H1 (cell line): ENCODE data around the gene ABTB1. TPM values are rescaled to one million over a fixed set of nuclear protein-coding genes. Genes with fewer than 3 reads are reported as not detected.

Source experiments
- CTCF ChIA-PET: fragments of 300-600 bp; sonication (Branson Sonifier 250); formaldehyde crosslinking; loops from one replicate; lab custom pipeline; 2021; ENCODE audit not compliant: partially characterized antibody; lab: Charles Lee
- POLR2A ChIA-PET: fragments of 300-600 bp; sonication (Branson Sonifier 250); formaldehyde crosslinking; loops from one replicate; lab custom pipeline; 2021; ENCODE audit warnings: inconsistent platforms; ENCODE audit not compliant: partially characterized antibody; lab: Charles Lee
- DNase-seq, 2 experiments: peaks; one replicate each; pipeline versions ENCODE4 v3.0.0 to v3.0.0-alpha.2; 2010 to 2022; ENCODE audit warnings: low spot score in 2 of 2, low read depth in 1 of 2, mixed read lengths in 1 of 2
- FAIRE-seq: peaks from 2 replicates; lab custom pipeline; 2011; peaks lifted over from hg19 to GRCh38; lab: Jason Lieb, UNC
- H2AFZ ChIP-seq: 2 replicates; pipeline ENCODE4 v1.8.1; 2012; ENCODE audit warnings: low read length, inconsistent platforms
- H2AK5ac ChIP-seq: 2 replicates; pipeline ENCODE4 v1.6.1; 2013; ENCODE audit warnings: low read depth, low read length
- H2BK120ac ChIP-seq: replicated peaks from 2 replicates; pipeline ENCODE3; 2013; ENCODE audit warnings: low read depth, low read length, inconsistent platforms
- H2BK12ac ChIP-seq: 2 replicates; pipeline ENCODE4 v1.6.1; 2013; ENCODE audit warnings: low read depth, low read length
- H2BK15ac ChIP-seq: 2 replicates; pipeline ENCODE4 v1.6.1; 2013; ENCODE audit warnings: low read length
- H2BK20ac ChIP-seq: 2 replicates; pipeline ENCODE4 v1.6.1; 2013; ENCODE audit warnings: low read length
- H2BK5ac ChIP-seq: 2 replicates; pipeline ENCODE4 v1.6.1; 2013; ENCODE audit warnings: low read depth, low read length
- H3K14ac ChIP-seq: 2 replicates; pipeline ENCODE4 v1.6.1; 2013; ENCODE audit warnings: inconsistent platforms; ENCODE audit not compliant: insufficient read length
- H3K18ac ChIP-seq: 2 replicates; pipeline ENCODE4 v1.6.1; 2013; ENCODE audit warnings: low read length; ENCODE audit errors: extremely low read depth
- H3K23ac ChIP-seq: 2 replicates; pipeline ENCODE4 v1.6.1; 2013; ENCODE audit warnings: inconsistent platforms; ENCODE audit not compliant: insufficient read length
- H3K23me2 ChIP-seq: 2 replicates; pipeline ENCODE4 v1.6.1; 2013; ENCODE audit warnings: low read depth, low read length
- H3K27ac ChIP-seq: 2 replicates; pipeline ENCODE4 v1.6.1; 2011; ENCODE audit warnings: low read depth, low read length, inconsistent platforms
- H3K27me3 ChIP-seq, 4 experiments: replicated peaks in 1 of 4; 1 replicate in 1 of 4; 2 replicates in 3 of 4; pipeline versions ENCODE4 v1.6.1 to v1.8.1; 2011 to 2013; ENCODE audit warnings: low read length in 3 of 4, mild to moderate bottlenecking in 3 of 4, inconsistent platforms in 2 of 4, mixed read lengths in 2 of 4, moderate library complexity in 1 of 4; ENCODE audit not compliant: control insufficient read depth in 3 of 4, insufficient read depth in 3 of 4; ENCODE audit errors: extremely low read depth in 1 of 4
- H3K36me3 ChIP-seq, 4 experiments: 2 replicates each; pipeline versions ENCODE4 v1.6.1 to v1.8.1; 2011 to 2013; ENCODE audit warnings: mild to moderate bottlenecking in 4 of 4, low read length in 3 of 4, moderate library complexity in 2 of 4, control low read depth in 1 of 4, inconsistent platforms in 1 of 4; ENCODE audit not compliant: insufficient read depth in 4 of 4, control insufficient read depth in 2 of 4
- H3K4ac ChIP-seq: replicated peaks from 2 replicates; pipeline ENCODE3; 2013; ENCODE audit warnings: low read length, low read depth, mixed read lengths, inconsistent platforms; ENCODE audit not compliant: insufficient read length
- H3K4me1 ChIP-seq, 4 experiments: replicated peaks in 1 of 4; 1 replicate in 1 of 4; 2 replicates in 3 of 4; pipeline versions ENCODE4 v1.6.1 to v1.8.1; 2011 to 2013; ENCODE audit warnings: low read length in 3 of 4, inconsistent platforms in 2 of 4, mixed read lengths in 1 of 4; ENCODE audit not compliant: insufficient read depth in 4 of 4, control insufficient read depth in 3 of 4
- H3K4me2 ChIP-seq, 2 experiments: 2 replicates each; pipeline versions ENCODE4 v1.6.1 to v1.8.1; 2011 to 2013; ENCODE audit warnings: low read depth in 2 of 2, low read length in 2 of 2, control low read depth in 1 of 2, inconsistent platforms in 1 of 2, mild to moderate bottlenecking in 1 of 2; ENCODE audit not compliant: insufficient read depth in 1 of 2
- H3K4me3 ChIP-seq, 4 experiments: fragments of 200-600, 300-600 bp in 1 of 4; sonication (generic), shearing (Covaris generic), sonication (Bioruptor Twin) in 1 of 4; 2 replicates each; pipeline versions ENCODE4 v1.5.1 to v1.8.1; 2011 to 2016; ENCODE audit warnings: low read length in 4 of 4, low read depth in 3 of 4, control low read depth in 2 of 4, inconsistent platforms in 2 of 4, mild to moderate bottlenecking in 2 of 4, mixed read lengths in 1 of 4, moderate library complexity in 1 of 4; ENCODE audit not compliant: insufficient read depth in 2 of 4; ENCODE audit errors: extremely low read depth in 1 of 4
- H3K56ac ChIP-seq: replicated peaks from 2 replicates; pipeline ENCODE3; 2013; ENCODE audit warnings: low read depth, mild to moderate bottlenecking, mixed read lengths, low read length, inconsistent platforms; ENCODE audit not compliant: insufficient read length
- H3K79me1 ChIP-seq: 2 replicates; pipeline ENCODE4 v1.6.1; 2013; ENCODE audit warnings: low read depth, low read length, control low read depth
- H3K79me2 ChIP-seq, 2 experiments: 2 replicates each; pipeline versions ENCODE4 v1.6.1 to v1.8.1; 2012 to 2013; ENCODE audit warnings: low read length in 2 of 2, mild to moderate bottlenecking in 2 of 2, inconsistent platforms in 1 of 2; ENCODE audit not compliant: insufficient read depth in 2 of 2, control insufficient read depth in 1 of 2
- H3K9ac ChIP-seq, 4 experiments: replicated peaks in 1 of 4; 1 replicate in 1 of 4; 2 replicates in 3 of 4; pipeline versions ENCODE4 v1.6.1 to v1.8.1; 2011 to 2013; ENCODE audit warnings: low read depth in 3 of 4, low read length in 3 of 4, control low read depth in 2 of 4, mild to moderate bottlenecking in 2 of 4, moderate library complexity in 2 of 4, inconsistent platforms in 1 of 4; ENCODE audit errors: extremely low read depth in 1 of 4
- H3K9me3 ChIP-seq, 2 experiments: 2 replicates each; pipeline versions ENCODE4 v1.6.1 to v1.8.1; 2012 to 2013; ENCODE audit warnings: mild to moderate bottlenecking in 2 of 2, moderate library complexity in 2 of 2, control low read depth in 1 of 2, inconsistent platforms in 1 of 2, low read depth in 1 of 2, low read length in 1 of 2, mixed read lengths in 1 of 2; ENCODE audit not compliant: insufficient read depth in 2 of 2
- H4K20me1 ChIP-seq, 2 experiments: replicated peaks in 1 of 2; 2 replicates each; pipeline versions ENCODE3 to v1.8.1; 2011 to 2013; ENCODE audit warnings: inconsistent platforms in 2 of 2, low read length in 2 of 2, mild to moderate bottlenecking in 1 of 2; ENCODE audit not compliant: insufficient read depth in 2 of 2, control insufficient read depth in 1 of 2
- H4K5ac ChIP-seq: 2 replicates; pipeline ENCODE4 v1.6.1; 2013; ENCODE audit warnings: low read length, low read depth, mixed read lengths, inconsistent platforms; ENCODE audit not compliant: insufficient read length
- H4K8ac ChIP-seq: 2 replicates; pipeline ENCODE4 v1.8.0; 2013; ENCODE audit warnings: mild to moderate bottlenecking, moderate library complexity, low read length, inconsistent platforms; ENCODE audit not compliant: insufficient read depth; ENCODE audit errors: extremely low read depth
- H4K91ac ChIP-seq: replicated peaks from 2 replicates; pipeline ENCODE3; 2013; ENCODE audit warnings: low read length, mixed read lengths, inconsistent platforms; ENCODE audit not compliant: insufficient read length
- ASH2L ChIP-seq: fragments of 200-600, 300-600 bp; sonication (generic); IDR thresholded peaks from one replicate; pipeline ENCODE4 v1.7.1; 2017; ENCODE audit warnings: low read length
- CTCF ChIP-seq, 3 experiments: IDR thresholded peaks; 1 replicate in 2 of 3; 2 replicates in 1 of 3; pipeline versions ENCODE4 v1.5.1 to v1.6.1; 2011; ENCODE audit warnings: low read length in 3 of 3, mild to moderate bottlenecking in 3 of 3, inconsistent platforms in 2 of 3, low read depth in 1 of 3, moderate library complexity in 1 of 3; ENCODE audit not compliant: insufficient read depth in 1 of 3; ENCODE audit errors: control extremely low read depth in 1 of 3
- GABPA ChIP-seq: IDR thresholded peaks from 2 replicates; pipeline ENCODE4 v1.6.1; 2011; ENCODE audit warnings: mild to moderate bottlenecking, low read length, moderate library complexity, borderline replicate concordance; ENCODE audit not compliant: insufficient read depth
- HDAC2 ChIP-seq, 2 experiments: fragments of 300-600 bp in 1 of 2; sonication (generic) in 1 of 2; IDR thresholded peaks; 2 replicates each; pipeline ENCODE4 v1.6.1; 2011 to 2012; ENCODE audit warnings: low read depth in 2 of 2, low read length in 2 of 2, mild to moderate bottlenecking in 2 of 2, moderate library complexity in 2 of 2, borderline replicate concordance in 1 of 2, inconsistent platforms in 1 of 2
- MAX ChIP-seq: IDR thresholded peaks from 2 replicates; pipeline ENCODE4 v1.6.1; 2012; ENCODE audit warnings: inconsistent platforms
- RAD21 ChIP-seq, 2 experiments: IDR thresholded peaks in 1 of 2; conservative IDR thresholded peaks in 1 of 2; 2 replicates each; pipeline ENCODE4 v1.6.1; 2011; ENCODE audit warnings: low read depth in 2 of 2, low read length in 2 of 2, improper control_type of control experiment in 1 of 2, inconsistent platforms in 1 of 2, mild to moderate bottlenecking in 1 of 2, moderate library complexity in 1 of 2
- SIN3A ChIP-seq, 2 experiments: IDR thresholded peaks in 1 of 2; conservative IDR thresholded peaks in 1 of 2; 2 replicates each; pipeline ENCODE4 v1.6.1; 2011 to 2012; ENCODE audit warnings: low read length in 2 of 2, improper control_type of control experiment in 1 of 2, low read depth in 1 of 2, mild to moderate bottlenecking in 1 of 2
- WGBS, 2 experiments: shearing (Covaris generic) in 1 of 2; methylation state at CpG; one replicate each; pipeline versions ENCODE4 v1.1.6 to v1.1.7; 2013 to 2015; ENCODE audit warnings: low lambda C conversion rate in 2 of 2, mixed read lengths in 2 of 2, inconsistent platforms in 1 of 2, low coverage in 1 of 2, missing lambda C conversion rate in 1 of 2; ENCODE audit not compliant: insufficient replicate concordance in 2 of 2, insufficient coverage in 1 of 2, insufficient read length in 1 of 2; ENCODE audit errors: extremely low coverage in 1 of 2, missing lambda C conversion rate in 1 of 2; 5-methylcytosine and 5-hydroxymethylcytosine counted together
- polyA plus RNA-seq, 7 experiments: library from polyadenylated mRNA; depleted of rRNA in 3 of 7; stranded (reverse) in 5 of 7; unstranded in 2 of 7; fragments of >200 nt in 5 of 7; fragments of 200-250 nt in 2 of 7; gene quantifications; 1 replicate in 5 of 7; 2 replicates in 1 of 7; 4 replicates in 1 of 7; pipeline versions ENCODE4 v1.2.1 to v1.2.3, GENCODE V29; 2011 to 2013; ENCODE audit warnings: missing spikeins in 2 of 7, mixed read lengths in 2 of 7
- total RNA-seq: library from RNA; stranded (reverse); fragmentation: NEBNext Ultra II Directional; extraction: Animal tissue kit (Norgen Biotek cat#: 25700); gene quantifications from 2 replicates; pipeline ENCODE4 v1.2.1, GENCODE V29; 2021

The ABTB1 gene
- total and polyA plus RNA-seq, 2 of the 8 experiments (the other 6 are each of a cell fraction or from before 2014, with no cell fraction given): 7.1 to 9.4 TPM

- no peak overlapping the region for H2AFZ ChIP-seq
- no peak overlapping the region for H2BK20ac ChIP-seq
Measured at GRCh38 chr3:127652246-127652995, 20.3 kb upstream of the ABTB1 start.

More at GRCh38 chr3:127652246-127652995, 20.3 kb upstream of the ABTB1 start:
- Histone ChIP-seq H3K23ac (no peak overlapping the region), H3K27me3 (no peaks in the 10 kb centered on the region), H4K91ac (no peak overlapping the region), H3K18ac (no peak overlapping the region), H3K23me2 (no peaks in the 10 kb centered on the region), H4K20me1 (peaks cover 0 to 3% of the 10 kb centered on the region in 2 experiments), H3K79me2 (no peaks in the 10 kb centered on the region), H2BK12ac (no peak overlapping the region), H3K14ac (no peak overlapping the region), H3K27ac (no peak overlapping the region), H2AK5ac (no peak overlapping the region), H2BK120ac (no peak overlapping the region), H4K5ac (no peak overlapping the region), H2BK15ac (no peak overlapping the region), H4K8ac (no peak overlapping the region), H3K9ac (no peak overlapping the region), H3K36me3 (no peaks in the 10 kb centered on the region), H3K4me3 (no peak overlapping the region), H3K4me1 (no peaks in the 10 kb centered on the region), H3K79me1 (peaks cover 2% of the 10 kb centered on the region; the same call in 1 of the 2 replicates), H3K4ac (no peak overlapping the region), H2BK5ac (no peak overlapping the region; the same call in 1 of the 2 replicates), H3K4me2 (no peak overlapping the region), H3K9me3 (no peaks in the 10 kb centered on the region), H3K56ac (no peak overlapping the region)
- CTCF ChIA-PET: interaction anchor here (0.7 to 10.2 kb wide), 25 partner anchors 10 to 308 kb away, joined by 3 to 104 read pairs (median 4); partner anchors contain the start of gene MGLL
- TF ChIP-seq HDAC2 (IDR thresholded peaks at IDR 0.05; ENCODE audit: borderline replicate concordance in 1 of 2, low read depth in 2 of 2, low read length in 2 of 2) (no peak), RAD21 (IDR thresholded peaks at IDR 0.05 in 1 of 2, conservative IDR thresholded peaks at IDR 0.05 in 1 of 2; ENCODE audit: low read depth in 2 of 2, low read length in 2 of 2) (peak; percentile 89 to 93), SIN3A (conservative IDR thresholded peaks at IDR 0.05 in 1 of 2, IDR thresholded peaks at IDR 0.05 in 1 of 2; ENCODE audit: low read depth in 1 of 2, low read length in 2 of 2) (0 out of 4 replicates have a peak, but pooled peaks of 1 of the 2 experiments have one; percentile 31), GABPA (peak; percentile 43; the same call in 1 of the 2 replicates), CTCF (IDR thresholded peaks at IDR 0.05; ENCODE audit: control extremely low read depth in 1 of 3, insufficient read depth in 1 of 3, low read depth in 1 of 3, low read length in 3 of 3) (peak; percentile 68 to 91 (median 88)), MAX (peak; percentile 61), ASH2L (no peak)
- DNase-seq (peak in 1 of 2 experiments; percentile 72), FAIRE-seq (peak; percentile 92)
- POLR2A ChIA-PET: interaction anchor here (1.0 to 1.7 kb wide), 4 partner anchors 10 to 39 kb away, joined by 3 read pairs; no protein-coding TSS in a partner anchor
- 74% methylated on average over 13 of the region's 13 CpGs; no CpG with 5 or more reads in 1 of the 2 experiments for WGBS, 2 experiments
